HG03457 (cell line): Measurements from ENCODE around the gene ANKRD65.

Source experiments
- ATAC-seq: cut with Tn5 transposase; IDR thresholded peaks from one replicate; pipeline ENCODE4 v1.9.1; 2021; ENCODE audit warnings: moderate number of reproducible peaks; ENCODE audit not compliant: unreplicated experiment

Gene ANKRD65

GRCh38 chr1:1442069-1442770 is 21.1 kb upstream of the ANKRD65 start:
- ATAC-seq, result no peak

- ATAC-seq, result no peak
These were observed 20.2 kb upstream of the ANKRD65 start for GRCh38 chr1:1441002-1441888.

- ATAC-seq, result no peak
These were observed 19.4 kb upstream of the ANKRD65 start for GRCh38 chr1:1440262-1441001.

- ATAC-seq, result no peak
These were observed 18.6 kb upstream of the ANKRD65 start for GRCh38 chr1:1439546-1440261.

- ATAC-seq, result no peak
These were observed 17.7 kb upstream of the ANKRD65 start for GRCh38 chr1:1438531-1439381.

- no peak for ATAC-seq
These were observed 16.9 kb upstream of the ANKRD65 start for GRCh38 chr1:1437904-1438376.

- no peak for ATAC-seq
These were observed 16.2 kb upstream of the ANKRD65 start for GRCh38 chr1:1437033-1437903.

- no peak for ATAC-seq
These were observed 15.6 kb upstream of the ANKRD65 start for GRCh38 chr1:1436630-1437032.

GRCh38 chr1:1435911-1436629 is 15.0 kb upstream of the ANKRD65 start:
- ATAC-seq, result no peak

- ATAC-seq, result no peak
These were observed 14.2 kb upstream of the ANKRD65 start, which contains the start of gene VWA1 for GRCh38 chr1:1435106-1435903. Gene VWA1, plus strand, starts transcription at chr1:1435690. Its CDS starts 59 bp downstream, at chr1:1435749.

GRCh38 chr1:1434824-1435105 is 13.7 kb upstream of the ANKRD65 start:
- no peak for ATAC-seq

GRCh38 chr1:1434131-1434823 is 13.2 kb upstream of the ANKRD65 start:
- no peak for ATAC-seq

GRCh38 chr1:1433804-1434130 is 12.7 kb upstream of the ANKRD65 start:
- no peak for ATAC-seq

- no peak for ATAC-seq
These were observed 12.1 kb upstream of the ANKRD65 start for GRCh38 chr1:1432951-1433803.

- no peak for ATAC-seq
These were observed 11.3 kb upstream of the ANKRD65 start for GRCh38 chr1:1432274-1432950.

- no peak for ATAC-seq
These were observed 10.8 kb upstream of the ANKRD65 start for GRCh38 chr1:1431845-1432273.
